Osteoblast (primary cell): Measurements from ENCODE around the gene LCK. TPM values are rescaled to one million over a fixed set of nuclear protein-coding genes. Genes with fewer than 3 reads are reported as not detected.

Experiments
- DNase-seq: peaks from one replicate; pipeline ENCODE4 v3.0.0; 2011; ENCODE audit warnings: low spot score, mixed read lengths; ENCODE audit not compliant: insufficient read length; ENCODE audit errors: missing footprints
- H2AFZ ChIP-seq: 2 replicates; pipeline ENCODE4 v1.6.0; 2011; ENCODE audit warnings: mild to moderate bottlenecking, low read length
- H3K27ac ChIP-seq: 2 replicates; pipeline ENCODE4 v1.5.1; 2011; ENCODE audit warnings: mild to moderate bottlenecking, low read depth, low read length, moderate library complexity
- H3K27me3 ChIP-seq: 2 replicates; pipeline ENCODE4 v1.6.0; 2012; ENCODE audit warnings: mild to moderate bottlenecking, control low read depth, inconsistent platforms, low read length, moderate library complexity; ENCODE audit not compliant: insufficient read depth
- H3K36me3 ChIP-seq: 2 replicates; pipeline ENCODE4 v1.5.1; 2011; ENCODE audit warnings: mild to moderate bottlenecking, low read length, control low read depth, moderate library complexity; ENCODE audit not compliant: insufficient read depth
- H3K4me1 ChIP-seq: 2 replicates; pipeline ENCODE4 v1.5.1; 2011; ENCODE audit warnings: mild to moderate bottlenecking, low read length, control low read depth, moderate library complexity; ENCODE audit not compliant: insufficient read depth
- H3K4me2 ChIP-seq: 2 replicates; pipeline ENCODE4 v1.6.0; 2011; ENCODE audit warnings: mild to moderate bottlenecking, low read length; ENCODE audit not compliant: insufficient read depth
- H3K4me3 ChIP-seq: fragments of 200-600 bp; sonication (generic); 3 replicates; pipeline ENCODE4 v1.5.1; 2012; ENCODE audit warnings: mild to moderate bottlenecking, low read length, inconsistent platforms; ENCODE audit not compliant: insufficient read depth
- H3K79me2 ChIP-seq: 2 replicates; pipeline ENCODE4 v1.6.0; 2012; ENCODE audit warnings: mild to moderate bottlenecking, low read length, control low read depth, inconsistent platforms; ENCODE audit not compliant: insufficient read depth
- H3K9me3 ChIP-seq: 2 replicates; pipeline ENCODE4 v1.5.1; 2011; ENCODE audit warnings: low read depth, low read length, control low read depth
- H4K20me1 ChIP-seq: 2 replicates; pipeline ENCODE4 v1.6.0; 2012; ENCODE audit warnings: mild to moderate bottlenecking, low read length, control low read depth; ENCODE audit not compliant: insufficient read depth
- total RNA-seq: library from RNA; depleted of rRNA; stranded (reverse); fragments of >200 nt; gene quantifications from 2 replicates; pipeline ENCODE4 v1.2.3, GENCODE V29; 2012
- TF ChIP-seq, protein P1 (sequence below): IDR thresholded peaks from 2 replicates; pipeline ENCODE4 v1.5.1; 2011; ENCODE audit warnings: mild to moderate bottlenecking, low read depth, low read length, moderate library complexity; ENCODE audit errors: extremely low read depth

The LCK gene
- total RNA-seq, 1 donor = not detected

DNA sequence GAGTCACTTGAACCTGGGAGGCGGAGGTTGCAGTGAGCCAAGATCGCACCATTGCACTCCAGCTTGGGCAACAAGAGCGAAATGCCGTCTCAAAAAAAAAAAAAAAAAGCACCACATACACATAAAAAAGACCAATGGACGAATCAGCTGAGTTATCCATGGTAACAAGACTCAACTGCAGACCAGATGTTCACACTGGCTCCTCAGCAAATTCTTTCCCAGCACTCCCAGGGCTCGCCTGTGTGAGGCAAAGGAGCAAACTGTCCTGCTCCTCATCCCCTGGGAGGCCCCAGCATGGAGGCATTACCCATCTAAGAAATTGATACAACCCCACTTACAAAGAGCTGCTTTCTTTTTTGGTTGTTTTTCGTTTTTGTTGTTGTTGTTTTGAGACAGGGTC is 32.0 kb upstream of the LCK start:
- no peak for DNase-seq
- H2AFZ ChIP-seq = no peak overlapping the region
- no peak overlapping the region for H3K4me2 ChIP-seq
- peaks cover 45% of the 10 kb centered on the region for H3K79me2 ChIP-seq
- no peak overlapping the region for H3K4me3 ChIP-seq
- peaks cover 28% of the 10 kb centered on the region for H3K4me1 ChIP-seq
- no peaks in the 10 kb centered on the region for H3K27me3 ChIP-seq
- H3K36me3 ChIP-seq = peaks cover 49% of the 10 kb centered on the region
- H4K20me1 ChIP-seq = peaks cover 2% of the 10 kb centered on the region
- TF ChIP-seq, protein P1, sequence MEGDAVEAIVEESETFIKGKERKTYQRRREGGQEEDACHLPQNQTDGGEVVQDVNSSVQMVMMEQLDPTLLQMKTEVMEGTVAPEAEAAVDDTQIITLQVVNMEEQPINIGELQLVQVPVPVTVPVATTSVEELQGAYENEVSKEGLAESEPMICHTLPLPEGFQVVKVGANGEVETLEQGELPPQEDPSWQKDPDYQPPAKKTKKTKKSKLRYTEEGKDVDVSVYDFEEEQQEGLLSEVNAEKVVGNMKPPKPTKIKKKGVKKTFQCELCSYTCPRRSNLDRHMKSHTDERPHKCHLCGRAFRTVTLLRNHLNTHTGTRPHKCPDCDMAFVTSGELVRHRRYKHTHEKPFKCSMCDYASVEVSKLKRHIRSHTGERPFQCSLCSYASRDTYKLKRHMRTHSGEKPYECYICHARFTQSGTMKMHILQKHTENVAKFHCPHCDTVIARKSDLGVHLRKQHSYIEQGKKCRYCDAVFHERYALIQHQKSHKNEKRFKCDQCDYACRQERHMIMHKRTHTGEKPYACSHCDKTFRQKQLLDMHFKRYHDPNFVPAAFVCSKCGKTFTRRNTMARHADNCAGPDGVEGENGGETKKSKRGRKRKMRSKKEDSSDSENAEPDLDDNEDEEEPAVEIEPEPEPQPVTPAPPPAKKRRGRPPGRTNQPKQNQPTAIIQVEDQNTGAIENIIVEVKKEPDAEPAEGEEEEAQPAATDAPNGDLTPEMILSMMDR = no peak
- no peaks in the 10 kb centered on the region for H3K9me3 ChIP-seq
- no peak overlapping the region for H3K27ac ChIP-seq

DNA sequence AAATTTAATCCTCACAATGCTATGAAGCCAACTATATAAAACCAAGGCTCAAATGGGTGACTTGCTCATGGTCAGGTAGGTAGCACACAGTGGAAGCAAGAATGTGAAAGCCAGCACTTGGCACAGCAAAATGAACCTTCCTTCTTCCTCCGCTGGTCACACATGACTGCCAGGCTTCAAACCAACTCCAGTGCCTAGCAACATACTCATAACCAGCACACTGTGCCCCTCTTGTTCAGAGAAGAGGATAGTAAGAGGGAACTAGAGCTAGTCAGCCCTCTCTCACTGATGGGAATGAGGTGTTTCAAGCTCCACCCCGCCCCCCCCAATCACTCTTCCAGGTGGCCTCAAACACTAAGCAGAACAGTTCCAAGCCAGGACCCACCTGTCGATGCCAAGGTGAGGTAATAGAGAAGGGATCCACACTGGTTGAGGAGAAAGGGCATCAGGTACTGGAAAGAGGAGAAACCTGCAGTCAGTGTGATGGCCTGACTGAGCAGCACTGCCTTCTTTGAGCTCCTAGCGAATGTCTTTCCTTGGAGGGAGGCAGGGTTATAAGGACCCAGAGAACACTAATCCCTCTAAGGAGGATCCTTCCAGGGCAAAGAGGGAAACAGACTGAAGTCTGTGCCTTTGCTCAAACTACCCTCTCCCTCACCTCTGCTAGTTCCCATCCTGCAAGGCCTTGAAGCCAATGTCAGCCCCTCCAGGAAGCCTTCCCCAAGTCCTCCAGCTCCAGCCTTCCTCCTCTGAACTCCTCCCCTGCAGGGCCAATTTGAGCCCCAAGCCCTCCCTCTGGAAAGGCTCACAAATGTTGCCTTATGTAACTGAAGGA is 30.1 kb upstream of the LCK start:
- H2AFZ ChIP-seq = peak overlapping the region; percentile 20
- no peaks in the 10 kb centered on the region for H3K27me3 ChIP-seq
- no peaks in the 10 kb centered on the region for H4K20me1 ChIP-seq
- DNase-seq = peak; percentile 22
- H3K36me3 ChIP-seq = peaks cover 43% of the 10 kb centered on the region
- peak overlapping the region; percentile 100 for H3K27ac ChIP-seq
- peak overlapping the region; percentile 100 for H3K4me3 ChIP-seq
- peaks cover 29% of the 10 kb centered on the region for H3K4me1 ChIP-seq
- H3K79me2 ChIP-seq = peaks cover 53% of the 10 kb centered on the region
- H3K9me3 ChIP-seq = no peaks in the 10 kb centered on the region
- TF ChIP-seq, protein P1 = no peak
- peak overlapping the region; percentile 100 for H3K4me2 ChIP-seq

GRCh38 chr1:32221581-32221979 is 29.5 kb upstream of the LCK start:
- Histone ChIP-seq H3K4me3 (peak overlapping the region; percentile 100), H3K36me3 (peaks cover 41% of the 10 kb centered on the region), H3K27ac (peak overlapping the region; percentile 100), H3K4me1 (peaks cover 29% of the 10 kb centered on the region), H4K20me1 (no peaks in the 10 kb centered on the region), H3K27me3 (no peaks in the 10 kb centered on the region), H3K9me3 (no peaks in the 10 kb centered on the region), H2AFZ (peak overlapping the region; percentile 20), H3K4me2 (peak overlapping the region; percentile 100), H3K79me2 (peaks cover 53% of the 10 kb centered on the region)
- TF ChIP-seq, protein P1 = no peak
- DNase-seq = peak; percentile 80

DNA sequence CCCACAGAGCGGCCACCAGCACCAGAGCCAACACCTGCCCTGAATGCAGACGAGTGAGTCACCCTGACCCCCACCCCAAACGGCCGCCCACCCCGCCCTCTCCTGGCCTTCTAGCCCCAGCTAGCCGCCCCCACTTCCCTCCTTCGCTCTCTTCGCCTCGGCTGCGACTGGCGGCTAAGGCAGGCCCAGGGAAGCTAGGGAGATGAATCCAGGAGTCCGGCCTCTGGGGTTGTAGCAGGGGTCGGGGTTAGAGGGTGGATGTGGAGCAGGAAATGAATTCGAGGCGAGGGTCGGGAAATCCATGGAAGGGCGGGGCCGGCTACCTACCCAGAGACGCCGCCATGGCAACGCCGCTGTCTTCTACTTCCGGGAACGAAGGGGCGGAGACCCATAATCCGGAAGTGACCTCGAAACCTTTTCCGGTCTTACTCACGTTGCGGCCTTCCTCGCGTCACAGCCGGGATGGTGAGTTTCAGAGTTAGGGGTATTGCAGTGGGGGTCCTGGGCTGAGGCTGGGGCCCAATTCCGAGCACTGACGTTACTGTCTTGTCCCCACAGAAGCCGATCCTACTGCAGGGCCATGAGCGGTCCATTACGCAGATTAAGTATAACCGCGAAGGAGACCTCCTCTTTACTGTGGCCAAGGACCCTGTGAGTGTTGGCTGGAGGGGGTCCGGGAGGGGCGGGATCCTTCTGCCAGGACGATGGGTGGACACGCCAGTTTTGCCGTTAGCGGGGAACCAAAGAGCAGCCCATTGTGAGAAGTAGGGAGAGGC is 28.9 kb upstream of the LCK start, which contains the start of the genes EIF3I and TMEM234:
EIF3I (plus strand) TSS at position 428 of the 776 bp plus-strand sequence; CDS start at position 463, 35 bp downstream.
TMEM234 (minus strand) TSS at position 374 of the 776 bp plus-strand sequence; CDS start at position 343, 31 bp downstream.
- Histone ChIP-seq H3K4me1 (peaks cover 29% of the 10 kb centered on the region), H3K36me3 (peaks cover 40% of the 10 kb centered on the region), H3K9me3 (no peaks in the 10 kb centered on the region), H3K4me2 (peak within 1 kb of the TSS; percentile 100), H3K27ac (peak within 1 kb of the TSS; percentile 100), H4K20me1 (no peaks in the 10 kb centered on the region), H3K4me3 (peak within 1 kb of the TSS; percentile 100), H3K27me3 (no peaks in the 10 kb centered on the region), H3K79me2 (peaks cover 53% of the 10 kb centered on the region), H2AFZ (peak within 1 kb of the TSS; percentile 98)
- TF ChIP-seq, protein P1 = no peak
- peak; percentile 95 for DNase-seq
